Measurements from ENCODE around the gene MYBBP1A. TPM values are rescaled to one million over a fixed set of nuclear protein-coding genes. Genes with fewer than 3 reads are reported as not detected.

Gene MYBBP1A
- total RNA-seq, 1 donor from 2014 or later = 47.9 TPM

DNA sequence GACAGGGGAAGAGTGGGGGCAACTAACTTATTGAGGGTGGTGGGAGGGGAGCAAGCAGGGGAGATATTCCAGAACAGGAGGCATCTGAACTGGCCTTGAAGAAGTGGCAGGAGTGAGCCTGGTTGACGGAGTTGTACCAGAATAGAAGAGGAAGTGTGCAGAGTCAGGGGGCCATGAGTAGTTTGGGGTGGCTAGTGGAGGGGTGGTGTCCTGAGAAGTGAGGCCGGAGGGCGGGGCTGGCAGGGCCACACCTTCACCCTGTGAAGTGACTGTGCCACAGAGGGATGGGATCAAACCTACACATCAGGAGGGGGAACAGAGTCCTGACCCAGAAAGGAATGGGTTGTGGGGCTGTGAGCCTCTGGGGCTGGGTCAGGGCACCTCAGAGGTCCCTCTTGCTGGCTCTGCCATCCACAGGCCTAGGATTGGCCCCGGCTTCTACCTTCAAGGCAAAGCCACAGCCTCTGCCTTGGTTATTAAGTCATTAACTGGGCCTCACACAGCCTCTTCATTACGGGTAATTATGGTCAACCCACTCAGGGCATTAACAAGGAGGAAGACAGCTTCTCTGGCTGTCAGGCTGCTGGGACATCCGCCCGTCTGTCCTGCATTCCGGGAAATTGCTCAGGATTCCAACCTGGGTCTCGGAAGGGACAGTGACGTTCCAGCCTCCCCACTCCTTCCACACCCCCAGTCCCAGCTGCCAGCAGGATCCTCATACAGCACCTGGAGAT is 43.8 kb downstream of the MYBBP1A start:
- TF ChIP-seq, protein P1, sequence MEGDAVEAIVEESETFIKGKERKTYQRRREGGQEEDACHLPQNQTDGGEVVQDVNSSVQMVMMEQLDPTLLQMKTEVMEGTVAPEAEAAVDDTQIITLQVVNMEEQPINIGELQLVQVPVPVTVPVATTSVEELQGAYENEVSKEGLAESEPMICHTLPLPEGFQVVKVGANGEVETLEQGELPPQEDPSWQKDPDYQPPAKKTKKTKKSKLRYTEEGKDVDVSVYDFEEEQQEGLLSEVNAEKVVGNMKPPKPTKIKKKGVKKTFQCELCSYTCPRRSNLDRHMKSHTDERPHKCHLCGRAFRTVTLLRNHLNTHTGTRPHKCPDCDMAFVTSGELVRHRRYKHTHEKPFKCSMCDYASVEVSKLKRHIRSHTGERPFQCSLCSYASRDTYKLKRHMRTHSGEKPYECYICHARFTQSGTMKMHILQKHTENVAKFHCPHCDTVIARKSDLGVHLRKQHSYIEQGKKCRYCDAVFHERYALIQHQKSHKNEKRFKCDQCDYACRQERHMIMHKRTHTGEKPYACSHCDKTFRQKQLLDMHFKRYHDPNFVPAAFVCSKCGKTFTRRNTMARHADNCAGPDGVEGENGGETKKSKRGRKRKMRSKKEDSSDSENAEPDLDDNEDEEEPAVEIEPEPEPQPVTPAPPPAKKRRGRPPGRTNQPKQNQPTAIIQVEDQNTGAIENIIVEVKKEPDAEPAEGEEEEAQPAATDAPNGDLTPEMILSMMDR (IDR thresholded peaks at IDR 0.05) = no peak
- DNase-seq (ENCODE audit: extremely low spot score, unreplicated experiment) = no peak
- Mint-ChIP-seq H3K4me1 (ENCODE audit: unreplicated experiment) (no peaks in the 10 kb centered on the region), H3K4me3 (ENCODE audit: unreplicated experiment) (no peak overlapping the region), H3K36me3 (ENCODE audit: unreplicated experiment) (no peaks in the 10 kb centered on the region), H3K27me3 (ENCODE audit: unreplicated experiment) (peaks cover 21% of the 10 kb centered on the region), H3K9me3 (ENCODE audit: unreplicated experiment) (no peaks in the 10 kb centered on the region), H3K27ac (ENCODE audit: unreplicated experiment) (no peak overlapping the region)

DNA sequence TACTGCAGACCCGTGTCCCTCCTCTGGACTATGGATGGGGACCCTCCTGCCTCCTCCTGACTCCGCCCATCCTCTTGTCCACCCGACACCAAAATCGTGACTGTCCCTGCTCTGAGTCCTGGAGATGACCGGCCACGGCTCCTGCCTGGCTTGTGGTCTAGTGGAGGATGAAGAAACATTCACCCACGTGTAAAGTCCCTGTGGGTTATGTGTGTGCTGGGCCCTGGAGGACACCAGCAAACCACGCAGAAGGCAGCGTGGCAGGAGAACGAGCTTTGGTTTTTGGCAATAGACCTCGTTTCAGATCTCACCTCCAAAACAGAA is 44.6 kb downstream of the MYBBP1A start:
- no peaks in the 10 kb centered on the region for H3K36me3 Mint-ChIP-seq (ENCODE audit: unreplicated experiment)
- peaks cover 21% of the 10 kb centered on the region for H3K27me3 Mint-ChIP-seq (ENCODE audit: unreplicated experiment)
- no peak for DNase-seq (ENCODE audit: extremely low spot score, unreplicated experiment)
- H3K27ac Mint-ChIP-seq (ENCODE audit: unreplicated experiment) = no peak overlapping the region
- H3K9me3 Mint-ChIP-seq (ENCODE audit: unreplicated experiment) = no peaks in the 10 kb centered on the region
- H3K4me1 Mint-ChIP-seq (ENCODE audit: unreplicated experiment) = no peaks in the 10 kb centered on the region
- TF ChIP-seq, protein P1 (IDR thresholded peaks at IDR 0.05) = no peak
- no peak overlapping the region for H3K4me3 Mint-ChIP-seq (ENCODE audit: unreplicated experiment)

DNA sequence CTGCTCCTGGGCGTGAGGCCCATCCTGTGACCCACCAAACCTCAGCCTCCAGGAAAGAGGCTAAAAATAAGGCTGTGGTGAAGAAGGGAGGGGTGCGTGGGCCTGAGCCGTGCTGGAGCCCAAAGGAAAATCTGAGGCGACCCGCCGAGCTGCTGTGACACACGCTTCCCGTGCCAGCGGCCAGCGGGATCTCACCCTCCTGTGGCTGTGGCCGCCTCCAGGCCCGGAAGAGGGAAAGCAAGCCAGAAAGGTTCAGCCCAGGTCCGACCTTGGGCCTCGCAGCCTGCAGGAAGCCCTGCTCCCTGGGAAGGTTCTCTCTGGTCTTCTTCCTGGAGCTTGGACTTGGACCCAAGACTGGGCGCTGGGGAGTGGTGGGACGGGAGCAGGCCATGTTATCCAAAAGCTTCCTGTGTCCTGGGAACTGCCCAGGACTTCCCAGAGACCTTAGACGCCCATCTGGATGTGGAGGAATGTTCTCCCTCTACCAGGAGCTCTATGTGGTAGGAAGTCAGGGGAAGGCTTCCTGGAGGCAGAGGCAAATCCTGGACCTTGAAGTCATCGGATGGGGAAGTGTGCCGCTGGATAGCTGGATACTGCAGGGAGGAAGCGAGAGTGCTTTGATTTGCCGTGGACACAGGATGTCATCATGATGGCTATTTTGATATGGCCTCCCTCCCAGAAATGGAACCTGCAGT is 45.1 kb downstream of the MYBBP1A start:
- TF ChIP-seq, protein P1 (IDR thresholded peaks at IDR 0.05) = no peak
- Mint-ChIP-seq H3K27me3 (ENCODE audit: unreplicated experiment) (peaks cover 21% of the 10 kb centered on the region), H3K4me1 (ENCODE audit: unreplicated experiment) (no peaks in the 10 kb centered on the region), H3K27ac (ENCODE audit: unreplicated experiment) (no peak overlapping the region), H3K36me3 (ENCODE audit: unreplicated experiment) (no peaks in the 10 kb centered on the region), H3K4me3 (ENCODE audit: unreplicated experiment) (no peak overlapping the region), H3K9me3 (ENCODE audit: unreplicated experiment) (no peaks in the 10 kb centered on the region)
- DNase-seq (ENCODE audit: extremely low spot score, unreplicated experiment) = no peak

DNA sequence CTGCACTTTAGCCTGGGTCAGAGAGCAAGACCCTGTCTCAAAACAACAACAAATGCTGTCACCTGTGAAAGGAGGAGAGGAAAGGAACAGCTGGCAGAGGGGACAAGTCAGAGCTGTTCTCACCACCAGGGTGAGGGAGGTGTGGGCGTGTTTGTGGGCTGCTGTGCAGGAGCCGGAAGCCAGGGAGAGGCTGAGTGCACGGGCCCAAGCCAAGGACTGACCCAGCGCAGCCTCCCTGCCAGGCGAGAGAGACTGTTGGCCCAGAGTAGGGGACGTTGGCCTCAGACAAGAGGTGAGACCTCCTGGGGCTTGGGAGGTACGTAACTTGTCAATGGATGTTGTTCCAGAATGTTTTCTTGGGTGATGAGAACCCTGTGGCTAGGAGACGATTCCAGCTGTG is 45.8 kb downstream of the MYBBP1A start:
- H3K27me3 Mint-ChIP-seq (ENCODE audit: unreplicated experiment) = peaks cover 27% of the 10 kb centered on the region
- H3K4me1 Mint-ChIP-seq (ENCODE audit: unreplicated experiment) = no peaks in the 10 kb centered on the region
- no peaks in the 10 kb centered on the region for H3K9me3 Mint-ChIP-seq (ENCODE audit: unreplicated experiment)
- TF ChIP-seq, protein P1 (IDR thresholded peaks at IDR 0.05) = no peak
- no peak overlapping the region for H3K4me3 Mint-ChIP-seq (ENCODE audit: unreplicated experiment)
- no peak for DNase-seq (ENCODE audit: extremely low spot score, unreplicated experiment)
- no peak overlapping the region for H3K27ac Mint-ChIP-seq (ENCODE audit: unreplicated experiment)
- H3K36me3 Mint-ChIP-seq (ENCODE audit: unreplicated experiment) = no peaks in the 10 kb centered on the region

DNA sequence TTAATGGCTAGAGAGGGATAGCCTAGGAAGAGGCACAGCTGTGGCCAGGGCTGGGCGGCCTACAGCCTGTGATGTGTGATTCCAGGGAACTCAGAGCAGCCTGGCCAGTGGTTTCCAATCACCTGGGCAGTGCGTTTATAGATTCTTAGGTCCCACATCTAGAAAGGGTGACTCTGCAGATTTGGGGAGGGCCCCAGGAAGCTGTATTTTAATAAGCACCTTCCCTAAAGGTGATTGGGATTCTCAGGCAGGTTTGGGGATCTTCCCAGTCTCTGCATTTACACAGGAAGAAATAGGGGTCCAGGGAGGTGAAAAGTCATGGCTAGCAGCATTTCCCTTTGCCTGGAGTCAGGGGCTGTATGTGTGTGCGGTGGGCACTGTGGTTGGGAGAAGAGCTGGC is 47.0 kb downstream of the MYBBP1A start:
- Mint-ChIP-seq H3K4me3 (ENCODE audit: unreplicated experiment) (no peak overlapping the region), H3K4me1 (ENCODE audit: unreplicated experiment) (no peaks in the 10 kb centered on the region), H3K27me3 (ENCODE audit: unreplicated experiment) (peaks cover 27% of the 10 kb centered on the region), H3K27ac (ENCODE audit: unreplicated experiment) (no peak overlapping the region), H3K36me3 (ENCODE audit: unreplicated experiment) (no peaks in the 10 kb centered on the region), H3K9me3 (ENCODE audit: unreplicated experiment) (no peaks in the 10 kb centered on the region)
- no peak for DNase-seq (ENCODE audit: extremely low spot score, unreplicated experiment)
- TF ChIP-seq, protein P1 (IDR thresholded peaks at IDR 0.05) = no peak
